GM12878 (cell line): ENCODE measurements around the gene RFX3. TPM values are rescaled to one million over a fixed set of nuclear protein-coding genes. Genes with fewer than 3 reads are reported as not detected.

Experiments used
- ATAC-seq: fragments of 200-7000 bp; cut with Tn5 transposase; 3 replicates; pipeline ENCODE4 v1.9.1; 2020; ENCODE audit warnings: mild to moderate bottlenecking, moderate library complexity
- BruUV-seq: library from RNA; stranded (reverse); fragments of 400-500 nt; replicated peaks from 2 replicates; lab custom pipeline; 2021; lab: Mats Ljungman, UMichigan
- CTCF ChIA-PET: fragments of 300-600 bp; sonication (Branson Sonifier 250); formaldehyde crosslinking; extraction: SDS; loops from one replicate; lab custom pipeline; 2021; ENCODE audit warnings: inconsistent platforms; lab: Yijun Ruan, JAX
- POLR2A ChIA-PET: fragments of 350-600 bp; formaldehyde crosslinking; extraction: SDS; loops from one replicate; lab custom pipeline; 2021; ENCODE audit warnings: inconsistent platforms; lab: Charles Lee
- RAD21 ChIA-PET: fragments of 300-600 bp; sonication (Branson Sonifier 250); formaldehyde crosslinking; loops from one replicate; lab custom pipeline; 2023; ENCODE audit warnings: antibody characterized with exemption; ENCODE audit not compliant: unreplicated experiment; lab: Charles Lee
- SMC1A ChIA-PET: fragments of 300-600 bp; sonication (Branson Sonifier 250); formaldehyde crosslinking; loops from one replicate; lab custom pipeline; 2023; ENCODE audit not compliant: unreplicated experiment, uncharacterized antibody; lab: Charles Lee
- DNase-seq: peaks from one replicate; pipeline ENCODE4 v3.0.0-alpha.2; 2011; ENCODE audit warnings: low read depth, low spot score
- FAIRE-seq: peaks from 3 replicates; lab custom pipeline; 2011; peaks lifted over from hg19 to GRCh38; lab: Jason Lieb, UNC
- H2AFZ ChIP-seq: 2 replicates; pipeline ENCODE4 v1.6.0; 2011; ENCODE audit warnings: low read depth, low read length, control low read depth; ENCODE audit not compliant: control insufficient read depth
- H3K27ac ChIP-seq: 2 replicates; pipeline ENCODE4 v1.5.1; 2011; ENCODE audit warnings: control low read depth; ENCODE audit not compliant: control insufficient read depth, insufficient read depth
- H3K27me3 ChIP-seq, 2 experiments: replicated peaks in 1 of 2; 2 replicates each; pipeline versions ENCODE4 v1.6.0 to v1.6.1; 2011; ENCODE audit warnings: low read length in 1 of 2; ENCODE audit not compliant: control insufficient read depth in 2 of 2, insufficient read depth in 2 of 2
- H3K36me3 ChIP-seq, 2 experiments: 2 replicates each; pipeline ENCODE4 v1.5.1; 2011; ENCODE audit warnings: low read length in 1 of 2; ENCODE audit not compliant: control insufficient read depth in 2 of 2, insufficient read depth in 2 of 2
- H3K4me1 ChIP-seq: 2 replicates; pipeline ENCODE4 v1.6.1; 2011; ENCODE audit warnings: mild to moderate bottlenecking, low read length, moderate library complexity, mixed read lengths; ENCODE audit not compliant: control insufficient read depth, insufficient read depth
- H3K4me2 ChIP-seq: 2 replicates; pipeline ENCODE4 v1.6.0; 2011; ENCODE audit warnings: control low read depth; ENCODE audit not compliant: control insufficient read depth, insufficient read depth
- H3K4me3 ChIP-seq: fragments of 200-600 bp; sonication (generic); 2 replicates; pipeline ENCODE4 v1.5.1; 2016
- H3K79me2 ChIP-seq: 2 replicates; pipeline ENCODE4 v1.6.0; 2011; ENCODE audit warnings: low read length; ENCODE audit not compliant: control insufficient read depth, insufficient read depth
- H3K9ac ChIP-seq: 2 replicates; pipeline ENCODE4 v1.8.0; 2011; ENCODE audit warnings: low read length, control low read depth, mixed read lengths; ENCODE audit not compliant: control insufficient read depth, insufficient read depth
- H3K9me3 ChIP-seq: replicated peaks from 3 replicates; pipeline ENCODE4 v1.5.1; 2011; ENCODE audit warnings: mild to moderate bottlenecking, low read length; ENCODE audit not compliant: control insufficient read depth, insufficient read depth
- H4K20me1 ChIP-seq: 2 replicates; pipeline ENCODE4 v1.6.0; 2011; ENCODE audit not compliant: control insufficient read depth, insufficient read depth
- BACH1 ChIP-seq: fragments of 450-650 bp; IDR thresholded peaks from 2 replicates; pipeline ENCODE4 v1.6.1; 2017; ENCODE audit warnings: mild to moderate bottlenecking, borderline replicate concordance
- BMI1 ChIP-seq: fragments of 450-650 bp; IDR thresholded peaks from 2 replicates; pipeline ENCODE4 v1.6.1; 2016; ENCODE audit warnings: mild to moderate bottlenecking, moderate library complexity, borderline replicate concordance
- CBFB ChIP-seq: IDR thresholded peaks from 2 replicates; pipeline ENCODE4 v1.6.1; 2016; ENCODE audit warnings: antibody characterized with exemption, low read depth
- CUX1 ChIP-seq: IDR thresholded peaks from 2 replicates; pipeline ENCODE4 v1.6.1; 2012; ENCODE audit warnings: improper control_type of control experiment, low read depth, low read length; ENCODE audit not compliant: insufficient replicate concordance
- EED ChIP-seq: sonication (generic); IDR thresholded peaks from 2 replicates; pipeline ENCODE4 v1.6.1; 2016; ENCODE audit warnings: antibody characterized with exemption, low read depth
- EP300 ChIP-seq, 2 experiments: fragments of 150-350 bp in 1 of 2; IDR thresholded peaks; 2 replicates each; pipeline ENCODE4 v1.6.1; 2011 to 2012; ENCODE audit warnings: low read depth in 2 of 2, low read length in 2 of 2, borderline replicate concordance in 1 of 2, improper control_type of control experiment in 1 of 2, inconsistent platforms in 1 of 2; ENCODE audit not compliant: control insufficient read depth in 1 of 2
- HSF1 ChIP-seq: fragments of 150-350 bp; IDR thresholded peaks from 2 replicates; pipeline ENCODE4 v1.6.1; 2014; ENCODE audit warnings: mild to moderate bottlenecking, low read depth, low read length
- IKZF1 ChIP-seq: fragments of 450-650 bp; conservative IDR thresholded peaks from 2 replicates; pipeline ENCODE4 v1.6.1; 2017; ENCODE audit warnings: antibody characterized with exemption, mild to moderate bottlenecking
- MTA3 ChIP-seq: IDR thresholded peaks from 2 replicates; pipeline ENCODE4 v1.6.1; 2012; ENCODE audit warnings: low read length, inconsistent platforms, borderline replicate concordance
- MYC ChIP-seq: IDR thresholded peaks from 2 replicates; pipeline ENCODE4 v1.6.1; 2011; ENCODE audit warnings: mild to moderate bottlenecking, low read length, moderate library complexity, inconsistent platforms; ENCODE audit not compliant: insufficient read depth, insufficient replicate concordance, insufficient read length, severe bottlenecking
- NFIC ChIP-seq: IDR thresholded peaks from 2 replicates; pipeline ENCODE4 v1.6.1; 2012; ENCODE audit warnings: low read depth, mild to moderate bottlenecking, inconsistent platforms, low read length, moderate library complexity
- NRF1 ChIP-seq: conservative IDR thresholded peaks from 2 replicates; pipeline ENCODE4 v1.6.1; 2011; ENCODE audit warnings: mild to moderate bottlenecking, low read depth, low read length, improper control_type of control experiment
- POLR2A ChIP-seq: IDR thresholded peaks from 2 replicates; pipeline ENCODE4 v1.6.1; 2011; ENCODE audit warnings: low read depth, mild to moderate bottlenecking, low read length
- POU2F2 ChIP-seq: IDR thresholded peaks from 3 replicates; pipeline ENCODE4 v1.6.1; 2011; ENCODE audit warnings: low read depth, mild to moderate bottlenecking, low read length, borderline replicate concordance
- TAF1 ChIP-seq: IDR thresholded peaks from 2 replicates; pipeline ENCODE4 v1.6.1; 2011; ENCODE audit warnings: mild to moderate bottlenecking, low read depth, low read length, borderline replicate concordance
- ZNF207 ChIP-seq: fragments of 450-650 bp; IDR thresholded peaks from 2 replicates; pipeline ENCODE4 v1.6.1; 2014; ENCODE audit warnings: antibody characterized with exemption, mild to moderate bottlenecking, borderline replicate concordance
- ZNF24 ChIP-seq: fragments of 450-650 bp; IDR thresholded peaks from 2 replicates; pipeline ENCODE4 v1.6.1; 2017; ENCODE audit warnings: antibody characterized with exemption, mild to moderate bottlenecking
- ZSCAN29 ChIP-seq: fragments of 450-650 bp; IDR thresholded peaks from 2 replicates; pipeline ENCODE4 v1.6.1; 2017; ENCODE audit warnings: mild to moderate bottlenecking, moderate library complexity
- WGBS: methylation state at CpG from one replicate; pipeline ENCODE4 v1.1.6; 2016; ENCODE audit warnings: low lambda C conversion rate; ENCODE audit not compliant: insufficient replicate concordance, insufficient coverage; ENCODE audit errors: missing lambda C conversion rate; 5-methylcytosine and 5-hydroxymethylcytosine counted together
- in situ Hi-C: fragments of 300-500 bp; cut with MboI; formaldehyde crosslinking; loops from 9 replicates; pipeline ENCODE4 v1.14.3; 2018; ENCODE audit warnings: mixed read lengths
- intact Hi-C: fragments of 100-400 bp; cut with micrococcal nuclease; formaldehyde crosslinking; loops from one replicate; pipeline ENCODE4 v1.14.2; 2022; ENCODE audit not compliant: unreplicated experiment
- polyA plus RNA-seq, 11 experiments: library from polyadenylated mRNA; depleted of rRNA in 4 of 11; unstranded in 6 of 11; stranded (reverse) in 5 of 11; fragments of >200 nt; fragmentation: Nextera tagmentation in 4 of 11; fragmentation: Illumina TruSeq in 1 of 11; extraction: Ambion mirVana in 4 of 11; extraction: Trizol in 1 of 11; gene quantifications; 1 replicate in 1 of 11; 2 replicates in 10 of 11; pipeline versions ENCODE4 v1.2.1 to v1.2.3, GENCODE V29; 2011 to 2016; ENCODE audit warnings: inconsistent platforms in 2 of 11, missing spikeins in 2 of 11, low read depth in 1 of 11
- total RNA-seq, 4 experiments: library from RNA; depleted of rRNA in 3 of 4; stranded (reverse); fragments of >200 nt in 3 of 4; fragmentation: Illumina TruSeq in 1 of 4; extraction: Trizol in 1 of 4; gene quantifications; 2 replicates each; pipeline versions ENCODE4 v1.2.1 to v1.2.3, GENCODE V29; 2013 to 2021

Gene RFX3
- total and polyA plus RNA-seq, 10 of the 15 experiments (the other 5 are each of a cell fraction or from before 2014, with no cell fraction given), result 1.2 to 26.4 (median 6.7) TPM

- no peak for TF ChIP-seq CUX1
- no peak for TF ChIP-seq IKZF1
- TF ChIP-seq NRF1, result no peak
These were observed 282.1 kb downstream of the RFX3 start (continued) for GRCh38 chr9:3243683-3244082.

GRCh38 chr9:3241290-3241689 lies 284.5 kb downstream of the RFX3 start:
- Histone ChIP-seq H3K27me3 (no peaks in the 10 kb centered on the region), H3K9ac (no peak overlapping the region), H2AFZ (no peak overlapping the region), H3K4me1 (peaks cover 11% of the 10 kb centered on the region; the same call in 1 of the 2 replicates), H4K20me1 (no peaks in the 10 kb centered on the region), H3K9me3 (no peaks in the 10 kb centered on the region; the same call in 2 of the 3 replicates), H3K36me3 (0 out of 4 replicates have a peak, but pooled peaks cover 0 to 3% of the 10 kb centered on the region in 2 experiments), H3K4me3 (no peak overlapping the region), H3K27ac (no peak overlapping the region), H3K4me2 (no peak overlapping the region), H3K79me2 (no peaks in the 10 kb centered on the region)
- intact Hi-C loops, result loop anchor here (5.0 to 10.0 kb wide), 4 partner anchors 91 to 404 kb away; partner anchors contain the start of gene RFX3
- in situ Hi-C loops, result no loop called here
- no peak for ATAC-seq
- RAD21 ChIA-PET, result interaction anchor here (0.7 to 3.5 kb wide), 22 partner anchors 10 to 492 kb away, joined by 3 to 118 read pairs (median 4); no protein-coding TSS in a partner anchor
- SMC1A ChIA-PET, result interaction anchor here (0.6 to 6.0 kb wide), 32 partner anchors 8 to 678 kb away, joined by 3 to 136 read pairs (median 4); no protein-coding TSS in a partner anchor
- no peak for FAIRE-seq
- CTCF ChIA-PET, result interaction anchor here (0.5 to 8.2 kb wide), 51 partner anchors 9 to 1121 kb away, joined by 3 to 305 read pairs (median 4); no protein-coding TSS in a partner anchor
- no peak for DNase-seq
- POLR2A ChIA-PET, result no interaction called here
- no TSS peak for BruUV-seq
- WGBS, result 96% methylated on average over 3 of the region's 3 CpGs
- TF ChIP-seq POU2F2, result no peak
- no peak for TF ChIP-seq ZNF24
- TF ChIP-seq ZNF207, result no peak
- TF ChIP-seq HSF1, result no peak
- TF ChIP-seq MTA3, result no peak
- TF ChIP-seq EED, result no peak
- TF ChIP-seq EP300 (IDR thresholded peaks at IDR 0.05; ENCODE audit: borderline replicate concordance in 1 of 2, control insufficient read depth in 1 of 2, low read depth in 2 of 2, low read length in 2 of 2), result no peak
- no peak for TF ChIP-seq BACH1
- TF ChIP-seq POLR2A, result no peak
- TF ChIP-seq CBFB, result no peak
- no peak for TF ChIP-seq ZSCAN29
- no peak for TF ChIP-seq BMI1
- no peak for TF ChIP-seq MYC
- TF ChIP-seq TAF1, result no peak
- TF ChIP-seq NFIC, result no peak
